Mesothelial cell of epicardium (in vitro differentiated cells): Measurements from ENCODE around the gene NINL. TPM values are rescaled to one million over a fixed set of nuclear protein-coding genes. Genes with fewer than 3 reads are reported as not detected.

Experiments used
- DNase-seq, 2 experiments: peaks; one replicate each; pipeline ENCODE4 v3.0.0; 2021; ENCODE audit warnings: low spot score in 2 of 2; ENCODE audit not compliant: unreplicated experiment in 2 of 2
- H3K27ac Mint-ChIP-seq: 2 replicates; pipeline ENCODE4 v1.8.0; 2021; ENCODE audit warnings: mixed read lengths
- H3K27me3 Mint-ChIP-seq: 2 replicates; pipeline ENCODE4 v1.8.0; 2021; ENCODE audit warnings: low read depth, mixed read lengths
- H3K36me3 Mint-ChIP-seq: 2 replicates; pipeline ENCODE4 v1.8.0; 2021; ENCODE audit warnings: mixed read lengths
- H3K4me1 Mint-ChIP-seq: 2 replicates; pipeline ENCODE4 v1.8.0; 2021; ENCODE audit warnings: mixed read lengths
- H3K4me3 Mint-ChIP-seq: 2 replicates; pipeline ENCODE4 v1.8.0; 2021; ENCODE audit warnings: mild to moderate bottlenecking, moderate library complexity, mixed read lengths
- H3K9me3 Mint-ChIP-seq: 2 replicates; pipeline ENCODE4 v1.8.0; 2021; ENCODE audit warnings: mixed read lengths
- total RNA-seq: library from RNA; stranded (reverse); gene quantifications from 3 replicates; pipeline ENCODE4 v1.2.1, GENCODE V29; 2021
- TF ChIP-seq, protein P1 (sequence below): fragments of 200-600 bp; sonication (generic); IDR thresholded peaks from one replicate; pipeline ENCODE4 v1.5.0; 2021; ENCODE audit warnings: antibody characterized with exemption; ENCODE audit not compliant: unreplicated experiment

NINL gene
- total RNA-seq, 1 donor from 2014 or later = 85.9 TPM

DNA sequence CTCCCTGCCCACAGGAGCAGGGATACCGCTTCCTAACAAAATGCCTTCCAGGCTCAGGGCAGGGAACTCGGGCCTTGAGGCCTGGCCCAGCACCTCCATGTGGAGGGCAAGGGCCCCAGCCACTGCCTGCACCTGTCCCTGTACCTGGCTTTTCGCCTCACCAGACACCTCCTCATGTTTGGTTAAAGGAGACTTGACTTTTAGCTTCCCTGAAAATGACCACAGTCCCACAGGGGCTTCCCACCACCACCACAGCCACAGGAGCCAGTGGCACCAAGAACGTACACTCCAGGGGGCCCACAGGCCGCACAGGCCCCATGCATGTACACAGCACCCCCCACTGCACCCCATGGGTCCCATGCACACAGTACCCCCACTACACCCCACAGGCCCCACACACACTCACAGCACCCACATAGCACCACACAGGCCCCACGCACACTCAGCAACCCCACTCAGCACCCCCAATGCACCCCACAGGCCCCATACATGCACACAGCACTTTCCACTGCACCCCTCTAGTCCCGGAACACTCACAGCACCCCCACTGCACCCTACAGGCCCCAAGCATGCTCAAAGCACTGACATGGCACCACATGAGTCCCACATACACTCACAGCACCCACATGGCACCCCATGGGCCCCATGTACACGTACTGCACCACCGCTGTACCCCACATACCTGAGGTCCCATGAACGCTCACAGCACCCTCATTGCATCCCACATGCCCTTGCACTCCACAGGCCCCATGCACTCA lies 91.4 kb downstream of the NINL start:
- H3K4me3 Mint-ChIP-seq = no peak overlapping the region
- no peaks in the 10 kb centered on the region for H3K9me3 Mint-ChIP-seq
- no peaks in the 10 kb centered on the region for H3K4me1 Mint-ChIP-seq
- H3K36me3 Mint-ChIP-seq = peaks cover 13% of the 10 kb centered on the region
- TF ChIP-seq, protein P1, sequence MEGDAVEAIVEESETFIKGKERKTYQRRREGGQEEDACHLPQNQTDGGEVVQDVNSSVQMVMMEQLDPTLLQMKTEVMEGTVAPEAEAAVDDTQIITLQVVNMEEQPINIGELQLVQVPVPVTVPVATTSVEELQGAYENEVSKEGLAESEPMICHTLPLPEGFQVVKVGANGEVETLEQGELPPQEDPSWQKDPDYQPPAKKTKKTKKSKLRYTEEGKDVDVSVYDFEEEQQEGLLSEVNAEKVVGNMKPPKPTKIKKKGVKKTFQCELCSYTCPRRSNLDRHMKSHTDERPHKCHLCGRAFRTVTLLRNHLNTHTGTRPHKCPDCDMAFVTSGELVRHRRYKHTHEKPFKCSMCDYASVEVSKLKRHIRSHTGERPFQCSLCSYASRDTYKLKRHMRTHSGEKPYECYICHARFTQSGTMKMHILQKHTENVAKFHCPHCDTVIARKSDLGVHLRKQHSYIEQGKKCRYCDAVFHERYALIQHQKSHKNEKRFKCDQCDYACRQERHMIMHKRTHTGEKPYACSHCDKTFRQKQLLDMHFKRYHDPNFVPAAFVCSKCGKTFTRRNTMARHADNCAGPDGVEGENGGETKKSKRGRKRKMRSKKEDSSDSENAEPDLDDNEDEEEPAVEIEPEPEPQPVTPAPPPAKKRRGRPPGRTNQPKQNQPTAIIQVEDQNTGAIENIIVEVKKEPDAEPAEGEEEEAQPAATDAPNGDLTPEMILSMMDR = no peak
- DNase-seq = no peak
- H3K27ac Mint-ChIP-seq = no peak overlapping the region
- H3K27me3 Mint-ChIP-seq = no peaks in the 10 kb centered on the region

DNA sequence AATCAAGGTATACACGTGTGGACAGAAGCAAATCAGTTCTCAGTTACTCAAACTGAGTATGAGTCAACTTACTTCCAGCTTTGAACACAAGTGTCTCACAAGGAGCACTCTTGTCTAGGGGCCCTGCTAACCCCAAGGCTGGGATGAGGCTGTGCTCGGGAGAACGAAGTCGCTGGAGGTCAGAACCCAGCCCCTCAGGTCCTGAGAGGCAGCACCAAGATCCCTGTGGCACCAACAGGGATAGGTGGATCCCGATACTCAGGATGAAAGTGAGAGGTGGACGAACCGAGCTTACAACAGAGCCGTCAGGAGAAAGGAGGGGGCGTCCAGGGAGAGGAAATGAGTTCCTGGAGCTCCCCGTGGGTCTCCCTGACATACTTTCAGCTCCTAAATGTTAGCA lies 92.2 kb downstream of the NINL start:
- H3K9me3 Mint-ChIP-seq = no peaks in the 10 kb centered on the region
- H3K27ac Mint-ChIP-seq = no peak overlapping the region
- H3K36me3 Mint-ChIP-seq = peaks cover 18% of the 10 kb centered on the region
- H3K4me3 Mint-ChIP-seq = no peak overlapping the region
- DNase-seq = no peak
- no peaks in the 10 kb centered on the region for H3K27me3 Mint-ChIP-seq
- TF ChIP-seq, protein P1 = no peak
- no peaks in the 10 kb centered on the region for H3K4me1 Mint-ChIP-seq

DNA sequence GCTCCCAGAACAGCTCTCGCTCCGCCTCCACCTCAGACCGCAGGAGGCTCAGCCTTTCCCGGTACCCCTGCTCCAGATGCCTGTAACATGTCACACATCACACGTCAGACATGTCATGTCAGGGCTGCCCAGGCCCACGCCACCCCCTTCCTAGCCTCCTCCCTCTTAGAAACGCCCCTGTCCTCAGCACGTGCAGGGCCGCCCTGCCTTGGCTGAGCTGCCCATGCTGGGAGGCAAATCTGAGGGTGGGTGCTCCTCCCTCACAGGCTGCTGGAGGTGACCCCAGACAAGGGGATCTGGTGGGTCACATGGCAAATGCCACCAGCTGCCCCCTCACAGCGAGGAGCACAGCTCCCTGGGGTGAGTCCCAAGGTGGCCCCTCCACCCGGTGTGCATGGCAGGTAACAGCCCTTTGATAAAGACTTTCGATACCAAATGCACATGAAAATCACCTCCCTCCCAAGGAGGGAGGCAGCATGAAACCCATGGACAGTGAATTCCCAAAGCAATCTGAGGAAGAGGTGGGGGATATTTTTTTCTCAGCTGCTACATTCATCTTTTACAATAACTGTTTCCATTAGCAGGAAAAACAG lies 93.8 kb downstream of the NINL start:
- no peaks in the 10 kb centered on the region for H3K4me1 Mint-ChIP-seq
- peaks cover 19% of the 10 kb centered on the region for H3K36me3 Mint-ChIP-seq
- no peak overlapping the region for H3K27ac Mint-ChIP-seq
- no peaks in the 10 kb centered on the region for H3K9me3 Mint-ChIP-seq
- H3K4me3 Mint-ChIP-seq = no peak overlapping the region
- H3K27me3 Mint-ChIP-seq = no peaks in the 10 kb centered on the region
- no peak for DNase-seq
- TF ChIP-seq, protein P1 = no peak

DNA sequence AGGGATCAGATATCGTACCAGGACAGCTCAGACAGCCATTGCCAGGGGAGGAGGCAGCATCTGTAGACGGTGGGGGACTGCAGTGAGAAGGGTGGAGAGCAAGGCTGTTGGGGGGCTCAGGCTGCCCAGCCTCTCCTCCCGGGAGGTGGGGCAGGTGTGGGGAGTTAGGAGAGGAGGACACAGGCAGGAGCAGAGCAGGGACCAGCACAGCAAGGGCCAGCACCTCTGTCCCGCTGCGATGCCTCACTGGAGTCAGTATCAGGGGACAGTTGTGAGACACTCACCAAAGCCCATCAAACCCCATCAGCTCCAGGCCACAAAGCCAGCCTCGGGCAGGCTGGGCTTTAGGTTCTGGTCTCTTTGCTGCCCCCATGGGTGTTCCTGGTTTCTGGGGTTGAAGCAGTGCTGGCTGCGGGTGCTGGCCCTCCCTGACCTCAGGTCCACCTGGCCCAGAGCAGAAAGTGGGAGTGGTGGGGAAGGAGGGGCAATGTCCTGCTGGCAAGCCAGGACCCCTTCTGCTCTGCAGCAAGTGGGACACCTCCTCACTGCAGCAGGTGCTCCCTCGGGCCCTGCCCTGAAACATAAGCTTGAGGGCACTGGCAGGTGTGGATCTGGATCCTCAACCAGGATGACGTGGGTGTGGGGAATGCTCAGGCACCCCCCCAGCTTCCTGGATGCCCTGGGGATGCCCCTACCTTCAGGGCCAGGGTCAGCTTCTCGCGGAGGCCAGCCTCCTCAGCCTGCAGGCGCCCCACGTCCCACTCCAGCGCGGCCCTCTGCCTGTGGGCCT lies 94.5 kb downstream of the NINL start:
- H3K4me3 Mint-ChIP-seq = no peak overlapping the region
- H3K9me3 Mint-ChIP-seq = no peaks in the 10 kb centered on the region
- H3K4me1 Mint-ChIP-seq = peaks cover 3% of the 10 kb centered on the region
- no peak for DNase-seq
- H3K27me3 Mint-ChIP-seq = no peaks in the 10 kb centered on the region
- peaks cover 22% of the 10 kb centered on the region for H3K36me3 Mint-ChIP-seq
- TF ChIP-seq, protein P1 = no peak
- no peak overlapping the region for H3K27ac Mint-ChIP-seq

DNA sequence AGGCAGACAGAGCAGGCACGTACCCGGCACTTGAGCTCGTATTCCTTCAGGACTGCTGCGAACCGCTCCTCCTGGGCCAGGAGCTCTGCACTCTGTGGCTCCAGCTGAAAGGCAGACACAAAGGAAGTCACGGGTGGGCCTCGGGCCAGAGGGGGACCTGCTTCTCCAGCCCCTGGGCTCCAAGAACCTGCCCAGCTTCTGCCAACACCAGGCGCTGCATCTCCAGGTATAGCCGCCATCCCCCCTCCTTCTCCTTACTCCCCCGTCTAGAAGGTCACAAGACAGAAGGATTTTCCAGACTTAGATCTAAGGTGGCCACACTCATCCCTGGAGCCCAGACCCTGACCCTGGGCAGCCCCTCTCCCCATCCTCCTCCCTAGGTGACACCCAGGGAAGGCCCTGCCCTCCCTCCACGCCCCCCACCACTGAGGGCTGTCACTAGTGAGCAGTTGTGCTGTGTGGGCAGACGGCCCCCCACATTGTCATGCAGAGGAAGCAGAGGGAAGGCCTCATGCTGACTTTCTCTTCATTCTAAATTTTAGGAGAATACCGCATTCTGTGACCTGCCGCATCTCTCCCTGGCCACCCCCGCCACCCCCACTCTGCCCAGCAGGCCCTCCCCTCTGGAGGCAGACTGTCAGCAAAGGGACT lies 96.0 kb downstream of the NINL start:
- H3K36me3 Mint-ChIP-seq = peaks cover 28% of the 10 kb centered on the region
- H3K4me1 Mint-ChIP-seq = peaks cover 3% of the 10 kb centered on the region
- no peak overlapping the region for H3K27ac Mint-ChIP-seq
- no peak overlapping the region for H3K4me3 Mint-ChIP-seq
- TF ChIP-seq, protein P1 = no peak
- no peaks in the 10 kb centered on the region for H3K9me3 Mint-ChIP-seq
- H3K27me3 Mint-ChIP-seq = no peaks in the 10 kb centered on the region
- DNase-seq = peak in 1 of 2 experiments; percentile 8
